BE2C (cell line): ENCODE results near the gene SNX24.

Experiments
- DNase-seq: peaks from one replicate; pipeline ENCODE4 v3.0.0-alpha.2; 2020
- H3K27me3 ChIP-seq: fragments of 250-450 bp; sonication (Bioruptor Pico); 2 replicates; pipeline ENCODE4 v1.5.1; 2020; ENCODE audit warnings: mild to moderate bottlenecking
- H3K36me3 ChIP-seq: fragments of 250-450 bp; sonication (Bioruptor Pico); 2 replicates; pipeline ENCODE4 v1.5.1; 2020; ENCODE audit warnings: mild to moderate bottlenecking
- H3K4me1 ChIP-seq: fragments of 250-450 bp; sonication (Bioruptor Pico); 2 replicates; pipeline ENCODE4 v1.5.1; 2020
- H3K4me3 ChIP-seq: 2 replicates; pipeline ENCODE4 v1.5.1; 2011; ENCODE audit warnings: low read depth, low read length
- H3K9me3 ChIP-seq: fragments of 250-450 bp; sonication (Bioruptor Pico); 2 replicates; pipeline ENCODE4 v1.5.1; 2020
- TF ChIP-seq, protein P1 (sequence below): IDR thresholded peaks from 2 replicates; pipeline ENCODE4 v1.5.1; 2012; ENCODE audit warnings: mild to moderate bottlenecking, low read depth, low read length

Gene SNX24

DNA sequence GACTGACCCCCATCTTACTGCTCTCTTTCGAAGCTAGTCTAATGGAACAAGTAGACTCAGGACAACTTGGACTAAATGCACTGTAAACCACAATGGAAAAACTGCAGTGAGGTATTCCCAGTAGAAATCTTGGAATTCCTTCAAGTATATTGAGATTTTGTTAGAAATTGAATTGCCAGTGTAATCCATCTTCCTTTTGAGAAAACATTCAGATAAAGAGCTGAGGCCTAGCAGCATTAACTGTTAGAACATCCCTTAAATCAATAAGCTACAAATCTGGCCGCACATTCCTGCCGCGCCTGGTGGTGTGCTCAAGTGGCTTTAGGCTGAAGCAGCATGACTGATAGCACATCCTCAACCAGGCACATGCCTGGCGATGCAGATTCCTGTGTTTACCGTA lies 161.8 kb downstream of the SNX24 start:
- H3K4me3 ChIP-seq, result no peak overlapping the region
- no peaks in the 10 kb centered on the region for H3K9me3 ChIP-seq
- no peaks in the 10 kb centered on the region for H3K27me3 ChIP-seq
- no peak for DNase-seq
- no peaks in the 10 kb centered on the region for H3K36me3 ChIP-seq
- H3K4me1 ChIP-seq, result no peaks in the 10 kb centered on the region
- TF ChIP-seq, protein P1, sequence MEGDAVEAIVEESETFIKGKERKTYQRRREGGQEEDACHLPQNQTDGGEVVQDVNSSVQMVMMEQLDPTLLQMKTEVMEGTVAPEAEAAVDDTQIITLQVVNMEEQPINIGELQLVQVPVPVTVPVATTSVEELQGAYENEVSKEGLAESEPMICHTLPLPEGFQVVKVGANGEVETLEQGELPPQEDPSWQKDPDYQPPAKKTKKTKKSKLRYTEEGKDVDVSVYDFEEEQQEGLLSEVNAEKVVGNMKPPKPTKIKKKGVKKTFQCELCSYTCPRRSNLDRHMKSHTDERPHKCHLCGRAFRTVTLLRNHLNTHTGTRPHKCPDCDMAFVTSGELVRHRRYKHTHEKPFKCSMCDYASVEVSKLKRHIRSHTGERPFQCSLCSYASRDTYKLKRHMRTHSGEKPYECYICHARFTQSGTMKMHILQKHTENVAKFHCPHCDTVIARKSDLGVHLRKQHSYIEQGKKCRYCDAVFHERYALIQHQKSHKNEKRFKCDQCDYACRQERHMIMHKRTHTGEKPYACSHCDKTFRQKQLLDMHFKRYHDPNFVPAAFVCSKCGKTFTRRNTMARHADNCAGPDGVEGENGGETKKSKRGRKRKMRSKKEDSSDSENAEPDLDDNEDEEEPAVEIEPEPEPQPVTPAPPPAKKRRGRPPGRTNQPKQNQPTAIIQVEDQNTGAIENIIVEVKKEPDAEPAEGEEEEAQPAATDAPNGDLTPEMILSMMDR, result no peak

DNA sequence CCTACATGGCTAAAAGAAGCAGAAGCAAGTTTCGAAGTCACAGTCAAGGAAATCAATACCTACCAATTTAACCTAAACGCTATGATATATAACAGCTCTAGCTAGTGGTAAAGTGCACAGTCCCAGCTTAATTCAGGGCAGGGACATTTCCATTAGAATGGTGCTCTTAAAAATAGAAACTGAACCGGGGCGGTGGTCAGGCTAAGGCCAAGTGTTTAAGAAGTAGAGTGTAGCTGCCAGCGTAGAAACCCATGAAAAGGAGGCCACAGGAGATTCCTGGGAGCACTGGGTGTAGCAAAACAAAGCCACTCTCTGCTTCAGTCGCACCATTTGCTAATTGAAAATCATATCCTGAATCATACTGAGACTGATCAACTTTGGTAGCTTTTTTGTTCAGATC lies 162.3 kb downstream of the SNX24 start:
- no peak for DNase-seq
- H3K9me3 ChIP-seq, result no peaks in the 10 kb centered on the region

DNA sequence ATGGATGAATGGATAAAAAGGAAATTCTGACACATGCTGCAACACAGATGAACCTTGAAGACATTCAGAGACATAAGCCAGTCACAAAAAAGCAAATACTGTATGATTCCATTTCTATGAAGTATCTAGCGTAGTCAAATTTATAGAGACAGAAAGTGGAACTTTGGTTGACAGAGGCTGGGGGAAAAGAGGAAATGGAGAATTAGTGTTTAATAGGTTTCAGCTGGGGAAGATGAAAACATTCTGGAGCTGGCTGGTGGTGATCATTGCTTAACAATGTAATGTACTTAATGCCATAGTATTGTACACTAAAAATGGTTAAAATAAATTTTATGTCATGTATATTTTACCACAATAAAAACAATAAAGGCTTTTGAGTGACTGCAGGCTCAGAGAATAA lies 166.9 kb downstream of the SNX24 start:
- no peaks in the 10 kb centered on the region for H3K36me3 ChIP-seq
- DNase-seq, result no peak
- H3K4me1 ChIP-seq, result no peaks in the 10 kb centered on the region
- H3K27me3 ChIP-seq, result no peaks in the 10 kb centered on the region
- TF ChIP-seq, protein P1, result no peak
- no peaks in the 10 kb centered on the region for H3K9me3 ChIP-seq
- no peak overlapping the region for H3K4me3 ChIP-seq

More for the DNA sequence above, 162.3 kb downstream of the SNX24 start:
- TF ChIP-seq, protein P1, result no peak
- Histone ChIP-seq H3K36me3 (no peaks in the 10 kb centered on the region), H3K27me3 (no peaks in the 10 kb centered on the region), H3K4me3 (no peak overlapping the region), H3K4me1 (no peaks in the 10 kb centered on the region)

DNA sequence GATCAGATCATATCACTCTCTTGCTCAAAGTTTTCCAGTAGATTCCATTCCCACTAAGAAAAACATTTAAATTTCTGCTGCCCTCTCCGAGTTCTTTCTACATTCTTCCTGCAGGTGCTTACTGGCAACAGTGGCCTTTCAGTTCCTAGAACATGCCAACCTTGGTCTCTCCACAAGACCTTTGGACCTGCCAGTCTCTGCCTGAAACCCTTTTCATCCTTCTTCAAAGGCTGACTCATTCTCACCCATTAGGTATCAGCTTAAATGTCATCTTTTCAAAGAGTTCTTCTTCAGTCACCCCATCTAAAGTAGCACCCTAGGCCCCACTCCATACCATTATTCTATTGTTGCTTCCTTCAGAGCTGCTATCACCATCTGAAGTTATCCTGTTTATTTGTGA lies 169.3 kb downstream of the SNX24 start:
- TF ChIP-seq, protein P1, result no peak
- Histone ChIP-seq H3K36me3 (no peaks in the 10 kb centered on the region), H3K4me3 (no peak overlapping the region), H3K9me3 (no peaks in the 10 kb centered on the region), H3K27me3 (no peaks in the 10 kb centered on the region; the same call in 1 of the 2 replicates), H3K4me1 (no peaks in the 10 kb centered on the region)
- DNase-seq, result no peak

DNA sequence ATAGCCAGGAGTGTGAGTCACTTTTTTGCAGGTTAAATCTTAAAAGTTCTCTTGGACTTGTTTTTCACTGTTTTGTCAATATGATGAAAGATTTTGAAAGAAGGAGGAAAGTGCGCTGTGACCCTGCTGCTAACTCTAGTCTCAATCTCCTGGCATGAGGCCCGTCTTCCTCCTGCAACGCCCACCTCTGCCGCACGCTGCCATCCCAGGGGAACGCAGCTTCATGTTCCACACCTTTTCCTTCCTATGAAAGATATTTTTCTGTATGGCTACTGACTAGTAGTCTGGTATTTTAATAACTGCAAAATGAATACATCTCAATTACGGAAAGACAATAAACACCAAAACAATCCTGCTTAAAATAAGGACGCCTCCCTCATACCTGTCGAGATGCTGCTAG lies 182.8 kb downstream of the SNX24 start:
- H3K36me3 ChIP-seq, result no peaks in the 10 kb centered on the region
- DNase-seq, result no peak
- TF ChIP-seq, protein P1, result no peak

DNA sequence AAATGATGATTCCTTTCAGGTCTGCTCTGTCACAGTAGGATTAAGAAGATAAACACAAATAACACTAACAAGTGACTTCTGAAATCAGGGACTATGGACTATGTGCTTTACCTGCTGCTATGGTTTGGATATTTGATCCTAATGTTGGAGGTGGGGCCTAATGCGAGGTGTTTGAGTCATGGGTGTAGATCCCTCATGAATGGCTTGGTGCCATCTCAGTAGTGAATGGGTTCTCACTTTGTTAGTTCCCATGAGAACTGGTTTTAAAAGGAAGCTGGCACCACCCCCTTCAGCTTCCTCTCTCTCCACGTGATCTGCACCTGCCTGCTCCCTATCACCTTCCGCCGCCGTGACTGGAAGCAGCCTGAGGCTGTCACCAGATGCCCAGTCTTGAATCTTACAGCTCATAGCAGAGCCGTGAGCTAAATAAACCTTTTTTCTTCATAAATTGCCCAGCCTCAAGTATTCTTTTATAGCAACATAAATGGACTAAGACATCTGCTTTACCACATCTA lies 187.8 kb downstream of the SNX24 start:
- Histone ChIP-seq H3K27me3 (peaks cover 58% of the 10 kb centered on the region), H3K4me3 (no peak overlapping the region), H3K36me3 (no peaks in the 10 kb centered on the region), H3K9me3 (no peaks in the 10 kb centered on the region), H3K4me1 (no peaks in the 10 kb centered on the region)
- DNase-seq, result no peak
- TF ChIP-seq, protein P1, result no peak

More for the DNA sequence above, 182.8 kb downstream of the SNX24 start:
- no peaks in the 10 kb centered on the region for H3K9me3 ChIP-seq
- H3K4me3 ChIP-seq, result no peak overlapping the region
- peaks cover 33% of the 10 kb centered on the region for H3K27me3 ChIP-seq
- H3K4me1 ChIP-seq, result no peaks in the 10 kb centered on the region
